IPS DF 6.9 (cell line): ENCODE results near the gene BNIP3.
A peak's percentile ranks its signal among the peaks of the same experiment; 100 is the strongest.

Experiments used
- DNase-seq: peaks from one replicate; pipeline ENCODE4 v3.0.0-alpha.2; 2013; ENCODE audit warnings: low read depth, low spot score
- H3K27ac ChIP-seq: one replicate; pipeline ENCODE4 v1.5.1; 2013; ENCODE audit warnings: low read length, control low read depth
- H3K27me3 ChIP-seq: 2 replicates; pipeline ENCODE4 v1.6.1; 2013; ENCODE audit warnings: mild to moderate bottlenecking, low read length; ENCODE audit not compliant: control insufficient read depth, insufficient read depth
- H3K36me3 ChIP-seq: 2 replicates; pipeline ENCODE4 v1.6.1; 2013; ENCODE audit warnings: low read length; ENCODE audit not compliant: control insufficient read depth, insufficient read depth
- H3K4me1 ChIP-seq: 2 replicates; pipeline ENCODE4 v1.6.1; 2013; ENCODE audit warnings: low read length; ENCODE audit not compliant: control insufficient read depth, insufficient read depth
- H3K4me3 ChIP-seq: 2 replicates; pipeline ENCODE4 v1.5.1; 2013; ENCODE audit warnings: mild to moderate bottlenecking, low read length
- H3K9me3 ChIP-seq: 2 replicates; pipeline ENCODE4 v1.6.1; 2013; ENCODE audit warnings: low read length, inconsistent platforms; ENCODE audit not compliant: control insufficient read depth, insufficient read depth
- WGBS: extraction: QIAGEN DNeasy Blood & Tissue Kit; methylation state at CpG from one replicate; pipeline ENCODE4 v1.1.7; 2013; ENCODE audit warnings: mixed read lengths, missing lambda C conversion rate; ENCODE audit not compliant: insufficient read length, insufficient coverage; 5-methylcytosine and 5-hydroxymethylcytosine counted together

BNIP3 gene

GRCh38 chr10:131943021-131943814 is 38.5 kb downstream of the BNIP3 start:
- H3K36me3 ChIP-seq = peaks cover 27% of the 10 kb centered on the region
- no CpG with 5 or more reads among the region's 11 CpGs for WGBS
- H3K9me3 ChIP-seq = no peaks in the 10 kb centered on the region
- H3K4me3 ChIP-seq = no peak overlapping the region
- peaks cover 2% of the 10 kb centered on the region for H3K4me1 ChIP-seq
- DNase-seq = peak; percentile 50
- no peaks in the 10 kb centered on the region for H3K27me3 ChIP-seq
- H3K27ac ChIP-seq = no peak overlapping the region

DNA sequence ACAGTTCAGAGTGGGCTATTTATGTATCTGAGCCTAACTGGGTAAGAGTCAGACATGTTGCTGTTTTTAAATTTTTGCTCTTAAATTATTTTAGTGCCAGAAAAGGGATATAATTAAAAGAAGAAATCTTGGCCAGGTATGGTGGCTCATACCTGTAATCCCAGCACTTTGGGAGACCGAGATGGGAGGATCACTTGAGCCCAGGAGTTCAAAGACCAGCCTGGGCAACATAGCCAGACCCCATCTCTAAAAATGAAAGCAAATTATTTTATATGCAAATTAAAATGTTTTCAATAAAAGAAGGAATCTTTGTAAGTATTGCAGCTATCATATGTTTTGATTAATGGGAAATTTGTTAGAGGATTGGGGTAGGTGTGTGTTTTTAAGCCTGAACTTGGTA is 39.3 kb downstream of the BNIP3 start:
- no peak for DNase-seq
- H3K36me3 ChIP-seq = peaks cover 26% of the 10 kb centered on the region
- H3K4me3 ChIP-seq = no peak overlapping the region
- WGBS = no CpG with 5 or more reads among the region's 1 CpG
- H3K4me1 ChIP-seq = peaks cover 2% of the 10 kb centered on the region
- H3K27ac ChIP-seq = no peak overlapping the region
- no peaks in the 10 kb centered on the region for H3K9me3 ChIP-seq
- H3K27me3 ChIP-seq = no peaks in the 10 kb centered on the region

GRCh38 chr10:131938681-131939080 is 43.0 kb downstream of the BNIP3 start:
- Histone ChIP-seq H3K27ac (no peak overlapping the region), H3K4me3 (no peak overlapping the region), H3K36me3 (peaks cover 19% of the 10 kb centered on the region), H3K9me3 (no peaks in the 10 kb centered on the region), H3K4me1 (peaks cover 2% of the 10 kb centered on the region; the same call in 1 of the 2 replicates), H3K27me3 (no peaks in the 10 kb centered on the region)
- WGBS = no CpG with 5 or more reads among the region's 10 CpGs
- no peak for DNase-seq

DNA sequence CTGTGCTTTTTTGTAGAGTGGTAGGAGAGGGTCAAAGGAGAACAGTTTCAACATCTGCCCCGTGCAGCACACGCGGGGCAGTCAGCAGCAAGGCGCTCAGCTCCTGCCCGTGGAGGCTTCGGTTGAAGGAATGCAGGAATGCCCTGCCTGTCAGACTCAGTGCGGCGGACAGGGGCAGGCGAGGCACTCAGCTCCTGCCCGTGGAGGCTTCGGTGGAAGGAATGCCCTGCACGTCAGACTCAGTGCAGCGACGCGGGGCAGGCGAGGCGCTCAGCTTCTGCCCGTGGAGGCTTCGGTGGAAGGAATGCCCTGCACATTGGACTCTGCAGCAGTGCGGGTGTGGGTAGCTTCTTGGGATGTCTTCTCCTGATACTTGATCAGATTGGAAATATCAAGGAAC is 43.9 kb downstream of the BNIP3 start:
- Histone ChIP-seq H3K4me1 (no peaks in the 10 kb centered on the region), H3K27me3 (no peaks in the 10 kb centered on the region), H3K9me3 (no peaks in the 10 kb centered on the region), H3K4me3 (no peak overlapping the region), H3K36me3 (peaks cover 19% of the 10 kb centered on the region), H3K27ac (no peak overlapping the region)
- WGBS = no CpG with 5 or more reads among the region's 20 CpGs
- DNase-seq = no peak

GRCh38 chr10:131936736-131937135 is 45.0 kb downstream of the BNIP3 start:
- WGBS = no CpG with 5 or more reads among the region's 18 CpGs
- H3K4me1 ChIP-seq = no peaks in the 10 kb centered on the region
- no peak for DNase-seq
- no peaks in the 10 kb centered on the region for H3K9me3 ChIP-seq
- peaks cover 19% of the 10 kb centered on the region for H3K36me3 ChIP-seq
- H3K4me3 ChIP-seq = no peak overlapping the region
- no peak overlapping the region for H3K27ac ChIP-seq
- H3K27me3 ChIP-seq = no peaks in the 10 kb centered on the region

- no peak for DNase-seq
- no peak overlapping the region for H3K4me3 ChIP-seq
- no peaks in the 10 kb centered on the region for H3K27me3 ChIP-seq
- peaks cover 19% of the 10 kb centered on the region for H3K36me3 ChIP-seq
- H3K27ac ChIP-seq = no peak overlapping the region
- no peaks in the 10 kb centered on the region for H3K9me3 ChIP-seq
- WGBS = no CpG with 5 or more reads among the region's 9 CpGs
- no peaks in the 10 kb centered on the region for H3K4me1 ChIP-seq
These were observed 45.4 kb downstream of the BNIP3 start for GRCh38 chr10:131936294-131936693.

DNA sequence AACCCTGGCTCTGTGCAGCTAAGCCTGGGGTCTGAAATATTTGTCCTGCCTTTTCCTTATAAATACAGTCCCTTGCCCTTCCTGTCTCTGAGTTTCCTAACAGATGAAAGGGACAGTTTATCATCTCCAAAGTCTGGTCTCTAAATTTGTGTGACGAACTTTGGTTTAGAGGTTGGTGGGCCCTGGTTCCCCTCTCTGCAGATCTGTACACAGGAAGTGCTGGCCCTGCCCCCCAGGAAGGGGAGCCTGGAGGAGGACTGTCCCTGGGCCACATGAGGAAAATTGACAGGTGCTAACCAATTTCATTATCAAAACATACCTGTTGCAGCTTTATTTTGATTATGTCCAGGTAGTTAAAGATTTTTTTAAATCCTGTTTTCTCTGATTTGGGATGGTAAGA is 46.5 kb downstream of the BNIP3 start:
- no peaks in the 10 kb centered on the region for H3K4me1 ChIP-seq
- H3K36me3 ChIP-seq = peaks cover 12% of the 10 kb centered on the region
- WGBS = no CpG with 5 or more reads among the region's 1 CpG
- no peak for DNase-seq
- no peak overlapping the region for H3K4me3 ChIP-seq
- H3K27me3 ChIP-seq = no peaks in the 10 kb centered on the region
- no peak overlapping the region for H3K27ac ChIP-seq
- H3K9me3 ChIP-seq = no peaks in the 10 kb centered on the region

GRCh38 chr10:131934769-131935168 is 47.0 kb downstream of the BNIP3 start:
- peaks cover 2% of the 10 kb centered on the region; the same call in 1 of the 2 replicates for H3K4me1 ChIP-seq
- WGBS = no CpG with 5 or more reads among the region's 8 CpGs
- peaks cover 12% of the 10 kb centered on the region for H3K36me3 ChIP-seq

DNA sequence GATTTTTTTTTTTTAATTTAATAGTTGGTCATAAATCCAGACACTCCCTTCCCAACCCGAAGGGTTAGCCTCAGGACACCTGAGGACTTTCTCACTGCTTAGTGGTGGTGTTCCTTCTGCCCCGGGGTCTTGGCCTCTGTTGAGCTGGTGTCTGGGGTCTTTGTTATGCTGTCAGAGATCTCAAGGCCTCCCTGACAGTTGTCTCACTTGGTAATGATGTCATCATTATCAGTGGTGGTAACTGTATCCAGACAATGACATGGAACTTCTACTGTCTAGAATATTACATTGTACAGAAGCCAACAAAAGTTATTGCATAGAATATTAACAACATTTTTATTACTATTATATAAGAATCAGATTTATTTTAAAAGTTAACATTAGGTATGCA is 48.0 kb downstream of the BNIP3 start:
- no peak overlapping the region for H3K4me3 ChIP-seq
- H3K9me3 ChIP-seq = no peaks in the 10 kb centered on the region
- no peak overlapping the region for H3K27ac ChIP-seq
- H3K36me3 ChIP-seq = peaks cover 9% of the 10 kb centered on the region
- no peak for DNase-seq
- no CpG with 5 or more reads among the region's 2 CpGs for WGBS
- peaks cover 4% of the 10 kb centered on the region; the same call in 1 of the 2 replicates for H3K4me1 ChIP-seq
- H3K27me3 ChIP-seq = no peaks in the 10 kb centered on the region

More at GRCh38 chr10:131934769-131935168, 47.0 kb downstream of the BNIP3 start:
- Histone ChIP-seq H3K27ac (no peak overlapping the region), H3K27me3 (no peaks in the 10 kb centered on the region), H3K4me3 (no peak overlapping the region), H3K9me3 (no peaks in the 10 kb centered on the region)
- DNase-seq = no peak

DNA sequence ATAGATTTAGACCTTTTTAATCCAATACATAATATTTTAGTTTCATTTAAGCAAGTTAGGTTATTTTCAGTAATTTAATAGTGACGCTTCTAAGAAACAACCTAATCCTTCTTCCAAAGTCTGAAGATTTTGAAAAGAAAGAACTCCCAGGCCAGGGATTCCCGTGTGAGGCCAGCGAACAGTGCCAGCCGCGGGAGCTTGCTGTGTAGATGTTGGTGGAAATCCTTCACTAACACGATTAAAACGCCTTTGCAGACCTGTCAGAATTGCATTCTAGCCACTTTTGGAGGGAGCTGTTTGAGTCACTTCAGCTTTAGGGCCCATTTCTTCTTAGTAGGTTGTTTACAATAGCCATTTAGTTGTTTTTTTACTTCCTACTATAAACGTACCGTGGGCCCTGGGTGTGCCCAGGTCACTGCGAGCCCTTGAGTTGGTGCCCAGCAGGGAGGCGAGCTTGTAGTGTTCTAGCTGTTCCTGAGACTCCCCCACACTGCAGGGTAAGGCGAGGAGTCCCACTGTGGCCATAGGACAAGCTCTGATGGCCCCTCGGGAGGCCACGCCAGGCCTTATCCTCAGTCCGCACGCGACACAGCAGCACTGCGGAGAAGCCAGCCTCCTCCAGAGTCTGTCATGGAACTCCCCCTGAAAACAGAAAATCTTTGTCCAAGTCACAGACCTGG is 48.6 kb downstream of the BNIP3 start:
- peaks cover 6% of the 10 kb centered on the region; the same call in 1 of the 2 replicates for H3K36me3 ChIP-seq
- H3K4me1 ChIP-seq = peaks cover 4% of the 10 kb centered on the region; the same call in 1 of the 2 replicates
- no peak overlapping the region for H3K4me3 ChIP-seq
- no peaks in the 10 kb centered on the region for H3K27me3 ChIP-seq
- no peak for DNase-seq
- WGBS = no CpG with 5 or more reads among the region's 18 CpGs
- H3K27ac ChIP-seq = no peak overlapping the region
- H3K9me3 ChIP-seq = no peaks in the 10 kb centered on the region
